DOHH2 (cell line): ENCODE measurements around the gene PTPN22.

Experiments used
- CTCF ChIP-seq: fragments of 200-600 bp; sonication (generic); IDR thresholded peaks from one replicate; pipeline ENCODE4 v1.5.1; 2014; ENCODE audit warnings: antibody characterized with exemption, mild to moderate bottlenecking, low read depth, low read length; ENCODE audit not compliant: poor library complexity, severe bottlenecking
- EZH2phosphoT487 ChIP-seq: fragments of 200-600 bp; sonication (generic); IDR thresholded peaks from 2 replicates; pipeline ENCODE4 v1.6.1; 2017; ENCODE audit warnings: borderline replicate concordance, mild to moderate bottlenecking, antibody characterized with exemption, low read length, moderate library complexity, mixed read lengths

GRCh38 chr1:113805256-113805531 lies 66.3 kb downstream of the PTPN22 start:
- TF ChIP-seq CTCF (no peak), EZH2phosphoT487 (no peak)
